GM19025 (cell line): Measurements from ENCODE around the gene TMC1.

Experiments used
- ATAC-seq: cut with Tn5 transposase; IDR thresholded peaks from one replicate; pipeline ENCODE4 v1.9.1; 2021; ENCODE audit warnings: mild to moderate bottlenecking, low read depth, moderate library complexity; ENCODE audit not compliant: unreplicated experiment

The TMC1 gene

DNA sequence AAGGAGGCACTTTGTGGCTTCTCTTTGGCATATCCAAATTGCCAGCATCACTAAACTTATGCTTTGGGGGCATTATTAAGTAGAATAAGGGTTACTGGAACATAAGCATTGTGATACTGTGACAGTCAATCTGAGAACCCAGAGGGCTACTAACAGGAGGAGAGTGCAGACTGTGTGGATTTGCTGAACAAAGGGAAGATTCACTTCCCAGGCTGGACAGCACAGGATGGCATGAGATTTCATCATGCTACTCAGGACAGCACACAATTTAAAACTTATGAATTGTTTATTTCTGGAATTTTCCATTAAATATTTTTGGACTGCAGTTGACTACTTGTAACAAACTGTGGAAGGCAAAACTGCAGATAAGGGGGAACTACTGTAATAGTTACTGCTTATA lies 212.5 kb downstream of the TMC1 start:
- ATAC-seq, result no peak

DNA sequence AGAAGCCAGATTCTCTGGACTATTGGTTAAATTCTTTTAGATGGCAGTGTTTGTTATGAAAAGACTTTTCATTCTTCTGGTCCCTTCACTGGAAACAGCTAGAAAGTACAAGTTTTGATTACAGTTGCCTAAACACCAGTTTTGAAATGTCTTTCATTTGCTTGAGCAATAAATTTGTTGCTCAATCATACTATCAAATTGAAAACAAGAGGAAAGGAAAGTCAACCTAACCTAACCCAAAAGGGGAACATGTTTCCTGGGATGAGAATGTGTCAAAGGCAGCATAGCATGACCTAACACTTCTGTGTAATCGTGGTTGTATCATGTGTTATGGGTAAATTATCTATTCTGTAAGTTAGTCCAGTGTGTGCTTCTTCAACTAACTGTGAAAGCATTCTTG lies 213.2 kb downstream of the TMC1 start:
- no peak for ATAC-seq

DNA sequence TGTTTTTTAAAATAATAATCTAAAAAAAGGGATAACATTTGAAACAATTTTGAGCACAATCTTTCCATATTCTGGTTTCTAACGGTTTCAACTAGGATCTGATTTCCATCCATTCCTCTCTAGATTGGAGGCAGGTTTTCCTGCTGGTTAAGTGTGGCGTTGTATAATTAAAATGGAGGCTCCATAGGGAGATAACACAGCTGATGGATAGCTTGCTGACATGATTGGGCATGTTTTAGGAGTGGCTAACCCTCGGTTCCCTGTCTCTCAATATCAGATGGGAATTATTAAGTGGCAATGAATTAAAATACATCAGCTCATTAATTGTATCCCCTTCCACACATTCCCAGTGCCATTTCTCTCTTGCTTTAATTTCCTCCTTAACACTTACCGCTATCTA lies 222.4 kb downstream of the TMC1 start:
- ATAC-seq, result no peak

DNA sequence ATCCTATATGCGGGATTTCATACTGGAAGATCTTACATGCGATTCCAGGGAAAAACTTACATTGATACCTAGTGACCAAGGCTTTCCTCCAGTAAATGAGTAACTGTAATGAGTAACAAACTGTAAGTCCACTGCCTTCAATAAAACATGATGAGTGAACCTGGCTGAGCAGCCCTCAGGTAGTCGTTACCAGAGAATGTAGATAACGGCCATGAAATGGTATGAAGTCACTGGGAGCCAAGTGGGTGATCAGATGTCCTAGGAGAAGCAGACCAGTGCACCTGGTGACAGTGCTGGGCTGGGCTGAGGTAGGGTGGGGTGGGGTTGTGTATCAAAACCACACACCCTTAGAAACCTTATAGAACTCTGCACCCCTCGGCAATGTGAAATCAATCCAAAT lies 227.9 kb downstream of the TMC1 start:
- ATAC-seq, result no peak

DNA sequence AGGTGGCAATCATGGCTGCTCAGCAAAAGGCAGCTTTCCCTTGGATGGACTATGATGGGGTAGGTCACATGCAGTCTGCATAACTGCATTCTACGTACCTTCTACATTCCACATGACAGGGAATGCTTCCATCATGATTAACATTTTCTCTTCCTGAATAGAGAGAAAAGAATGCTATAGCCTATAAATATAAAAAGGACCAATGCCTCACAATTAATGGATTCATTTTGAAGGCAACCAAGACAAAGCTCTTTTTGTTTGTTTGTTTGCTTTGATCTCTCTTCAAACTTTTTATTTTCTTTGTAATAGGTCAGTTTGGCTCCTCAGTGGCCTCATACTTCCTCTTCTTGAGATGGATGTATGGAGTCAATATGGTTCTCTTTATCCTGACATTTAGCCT lies 230.1 kb downstream of the TMC1 start:
- ATAC-seq, result no peak

DNA sequence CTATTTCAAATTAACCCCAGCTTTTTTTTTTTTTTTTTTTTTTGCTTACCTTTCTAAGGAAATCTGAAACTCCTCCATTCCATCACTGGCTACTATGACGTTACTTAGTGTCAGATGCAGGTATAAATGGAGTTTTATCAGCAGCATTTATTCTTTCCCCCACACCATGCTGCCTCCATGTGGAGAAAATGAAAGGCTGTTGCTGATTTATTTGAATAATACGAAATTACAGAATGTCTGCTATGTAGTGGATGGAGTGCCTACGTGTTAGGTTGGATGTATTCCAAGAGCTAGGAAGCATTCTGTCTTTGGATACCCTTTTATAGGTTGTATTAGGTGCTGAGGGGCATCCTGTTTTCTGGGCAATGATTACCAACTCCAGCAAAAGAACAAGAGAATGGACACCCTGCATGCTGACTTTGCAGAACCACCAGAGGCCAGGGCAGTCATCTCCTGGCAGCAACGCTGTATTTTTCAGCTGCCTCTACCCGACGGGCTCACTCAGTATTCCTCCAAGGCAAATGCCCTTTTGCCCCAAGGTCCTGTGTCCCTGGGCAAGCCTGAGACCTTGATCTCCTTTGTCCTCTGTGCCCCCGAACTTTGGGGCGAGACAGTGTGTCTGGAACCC lies 232.0 kb downstream of the TMC1 start:
- no peak for ATAC-seq

DNA sequence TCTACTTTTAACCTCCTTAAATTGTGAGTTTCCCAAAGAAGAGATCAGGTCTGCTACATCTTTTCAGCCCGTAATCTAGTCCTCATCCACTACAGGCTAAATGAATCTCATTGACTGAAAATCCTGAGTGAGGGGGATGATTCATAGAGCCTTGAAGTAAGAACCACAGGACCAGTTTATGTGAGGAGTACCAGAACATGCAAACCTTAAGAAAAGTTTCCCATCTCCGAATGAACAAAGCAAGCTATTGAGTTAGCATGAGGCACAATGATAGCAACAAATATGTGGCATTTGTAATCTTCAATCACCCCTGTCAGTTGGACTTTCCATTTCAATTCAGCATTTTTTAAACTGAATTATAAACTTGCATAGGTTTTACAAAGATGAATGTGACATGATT lies 234.4 kb downstream of the TMC1 start:
- no peak for ATAC-seq

DNA sequence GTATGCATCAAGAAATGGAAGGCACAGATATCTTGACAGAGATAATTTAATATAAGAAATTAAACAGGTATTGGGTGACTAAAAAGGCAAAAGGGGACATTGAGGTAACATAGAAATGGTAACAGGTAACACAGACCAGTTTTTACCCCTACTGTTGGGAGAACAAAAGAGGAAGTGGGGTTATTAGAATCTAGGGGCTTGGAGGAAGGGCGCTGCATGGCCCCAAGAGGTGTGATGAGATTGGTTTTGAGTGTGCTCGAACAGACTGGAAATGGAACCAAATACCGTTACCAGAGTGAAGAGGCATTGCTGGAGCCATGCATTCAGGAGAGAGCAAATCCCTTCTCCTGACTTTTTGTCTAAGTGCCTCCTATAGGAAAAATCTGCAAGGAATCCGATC lies 237.5 kb downstream of the TMC1 start:
- no peak for ATAC-seq

DNA sequence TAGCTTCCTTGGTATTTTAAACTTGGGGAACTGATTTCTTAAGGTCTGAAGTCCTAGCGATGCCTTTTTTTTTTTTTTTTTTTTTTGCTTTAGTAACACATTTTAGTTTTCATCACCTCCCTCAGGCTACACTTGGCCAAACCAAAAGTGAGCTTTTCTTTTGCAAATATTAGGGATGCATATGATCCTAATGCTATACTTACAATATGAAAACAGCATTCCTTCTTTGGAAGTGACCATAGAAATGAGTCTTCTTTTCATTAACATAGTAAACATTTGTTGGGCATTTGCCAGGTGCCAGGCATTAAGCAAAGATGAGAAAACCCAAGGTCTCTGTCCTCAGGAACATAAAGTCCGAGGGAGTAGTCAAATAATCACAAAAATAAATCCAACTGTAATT lies 241.6 kb downstream of the TMC1 start:
- ATAC-seq, result no peak

DNA sequence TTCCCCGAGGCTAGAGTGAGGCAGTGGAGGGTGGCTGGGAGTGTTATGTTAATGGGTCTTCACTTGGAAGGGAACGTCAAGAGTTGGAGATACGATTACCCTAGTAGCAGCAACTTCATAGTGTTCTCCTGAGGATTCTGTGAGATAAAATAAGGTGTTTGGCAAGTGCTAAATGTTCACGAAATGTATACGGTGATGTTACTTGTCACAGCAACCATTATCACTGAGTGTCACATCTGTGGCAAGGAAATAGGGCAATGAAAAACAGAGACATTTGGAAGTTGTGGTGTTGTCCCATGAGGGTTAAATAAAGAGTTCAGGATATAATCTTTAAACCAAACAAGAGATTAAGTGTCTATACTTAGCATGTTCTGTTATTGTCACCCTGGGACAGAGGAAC lies 248.1 kb downstream of the TMC1 start:
- ATAC-seq, result no peak

DNA sequence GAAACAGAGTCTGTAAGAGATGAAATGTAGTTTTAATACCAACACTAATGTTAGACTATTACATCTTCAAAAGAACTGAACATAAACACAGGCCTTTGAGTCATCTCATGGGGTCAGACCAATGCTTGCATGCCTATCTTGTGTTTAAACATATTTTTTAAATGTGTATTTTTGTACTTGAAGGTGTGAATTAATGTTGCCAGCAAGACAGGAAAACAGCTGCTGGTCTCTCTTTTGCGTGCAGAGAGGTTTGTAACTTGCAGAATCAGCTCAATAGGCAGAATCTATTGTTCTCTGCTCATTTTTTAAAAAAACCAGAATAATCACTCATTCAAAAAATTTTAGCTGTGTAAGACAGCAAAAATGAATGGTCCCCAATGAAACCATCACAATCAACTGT lies 251.3 kb downstream of the TMC1 start:
- ATAC-seq, result no peak

DNA sequence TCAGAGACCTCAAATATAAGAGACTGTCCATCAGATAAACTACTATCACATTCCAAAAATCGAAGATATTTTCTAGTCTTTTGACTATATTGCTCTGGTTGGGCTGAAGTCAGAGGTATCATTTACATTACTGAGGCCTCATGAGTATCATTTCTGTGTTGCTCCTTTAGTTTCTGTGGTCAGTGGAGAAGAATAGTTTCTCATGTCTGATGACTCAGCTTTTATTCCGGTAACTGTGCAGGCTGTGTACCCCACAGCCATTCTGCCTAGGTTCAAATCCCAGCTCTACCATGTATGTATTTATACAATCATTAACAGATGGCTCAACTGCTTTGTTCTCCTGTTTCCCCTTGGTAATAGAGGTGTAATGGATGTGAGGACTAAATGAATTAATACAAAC lies 252.2 kb downstream of the TMC1 start:
- ATAC-seq, result no peak

DNA sequence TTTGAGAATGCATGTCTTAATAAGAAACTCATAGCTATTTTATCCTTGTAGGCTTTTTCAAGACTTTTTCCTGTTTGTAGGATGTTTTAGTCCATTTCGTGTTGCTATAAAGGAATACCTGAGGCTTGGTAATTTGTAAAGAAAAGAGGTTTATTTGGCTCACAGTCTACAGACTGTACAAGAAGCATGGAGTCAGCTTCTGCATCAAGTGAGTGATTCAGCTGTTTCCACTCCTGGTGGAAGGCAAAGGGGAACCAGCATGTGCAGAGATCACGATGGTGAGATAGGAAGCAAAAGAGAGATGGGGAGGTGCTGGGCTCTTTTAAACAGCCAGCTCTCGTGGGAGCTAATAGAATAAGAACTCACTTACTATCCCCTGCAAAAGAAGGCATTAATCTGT lies 254.2 kb downstream of the TMC1 start:
- no peak for ATAC-seq

DNA sequence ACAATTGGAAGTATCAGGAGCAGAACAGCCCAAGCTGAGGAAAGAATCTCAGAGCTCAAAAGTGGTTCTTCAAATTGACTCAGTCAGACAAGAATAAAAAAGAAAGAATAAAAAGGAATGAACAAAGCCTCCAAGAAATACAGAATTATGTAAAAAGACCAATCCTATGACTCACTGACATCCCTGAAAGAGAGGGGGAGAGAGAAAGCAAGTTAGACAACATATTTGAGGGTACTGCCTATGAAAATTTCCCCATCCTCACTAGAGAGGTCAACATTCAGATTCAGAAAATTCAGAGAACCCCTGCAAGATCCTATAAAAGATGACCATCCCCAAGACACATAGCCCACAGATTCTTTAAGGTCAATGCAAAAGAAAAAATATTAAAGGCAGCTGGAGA lies 258.2 kb downstream of the TMC1 start:
- no peak for ATAC-seq

DNA sequence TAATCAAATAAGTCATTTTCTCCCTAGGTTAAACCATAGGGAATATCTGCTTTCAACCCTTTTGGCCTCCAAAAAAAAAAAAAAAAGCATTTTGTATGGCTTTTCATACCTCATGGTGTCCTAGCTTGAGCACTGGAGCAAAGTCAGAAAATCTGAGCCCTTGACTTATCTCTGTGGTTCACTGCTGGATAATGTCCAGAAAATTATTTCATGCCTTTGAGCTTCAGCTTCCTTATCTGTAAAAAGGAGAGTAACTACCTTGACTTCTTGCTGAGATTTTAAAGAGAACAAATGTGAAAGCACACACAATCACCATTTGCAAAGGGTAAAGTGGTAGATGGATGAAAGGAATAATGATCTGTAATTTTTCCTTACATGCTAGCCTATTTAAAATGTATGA lies 265.5 kb downstream of the TMC1 start:
- ATAC-seq, result no peak

DNA sequence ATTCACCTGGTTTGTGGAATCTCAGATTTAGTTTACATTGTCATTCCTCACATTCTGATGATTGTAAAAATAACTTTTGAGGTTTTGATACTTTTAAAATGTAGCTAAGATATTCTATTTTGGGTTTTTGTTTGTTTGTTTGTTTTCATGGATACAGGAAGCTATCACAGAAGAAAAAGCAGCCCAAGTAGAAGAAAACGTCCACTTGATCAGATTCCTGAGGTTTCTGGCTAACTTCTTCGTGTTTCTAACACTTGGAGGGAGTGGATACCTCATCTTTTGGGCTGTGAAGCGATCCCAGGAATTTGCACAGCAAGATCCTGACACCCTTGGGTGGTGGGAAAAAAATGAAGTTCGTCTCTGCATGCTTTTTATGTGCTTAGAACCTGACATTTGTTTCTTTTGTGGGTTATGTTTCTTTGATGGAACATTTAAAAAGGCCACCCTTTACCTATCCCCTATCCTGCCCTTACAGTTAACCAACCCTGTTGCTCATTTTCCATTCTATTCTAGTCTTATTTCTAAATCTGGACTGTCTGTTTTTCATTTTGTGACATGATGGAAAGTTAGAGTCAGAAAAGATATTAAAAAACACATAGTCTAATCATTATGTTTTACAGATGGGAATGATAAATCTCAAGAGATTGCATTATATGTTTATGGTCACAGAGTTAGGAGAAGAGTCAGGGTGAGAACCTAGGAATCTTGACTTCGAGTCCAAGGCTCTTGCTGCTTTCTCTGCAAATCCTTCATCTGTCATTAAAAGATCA lies 267.7 kb downstream of the TMC1 start:
- ATAC-seq, result no peak

DNA sequence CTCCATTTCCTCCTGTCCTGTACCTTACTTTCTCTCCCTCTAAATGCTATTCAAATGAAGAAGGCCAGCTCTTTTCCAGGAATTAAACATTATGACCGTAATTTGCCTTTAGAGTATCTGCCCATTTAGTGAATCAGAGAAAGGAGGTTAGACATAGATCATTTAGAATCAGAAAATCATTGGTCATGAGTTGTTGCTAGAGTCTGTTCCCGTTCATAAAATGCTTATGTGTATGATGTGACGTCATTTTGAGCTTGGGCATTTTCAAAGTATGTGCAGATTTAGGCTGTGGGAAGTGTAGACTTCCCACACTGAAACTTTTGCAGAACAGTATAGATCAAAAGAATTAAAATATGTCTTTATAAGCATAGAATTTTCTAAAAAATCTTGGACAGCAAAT lies 268.5 kb downstream of the TMC1 start:
- no peak for ATAC-seq

DNA sequence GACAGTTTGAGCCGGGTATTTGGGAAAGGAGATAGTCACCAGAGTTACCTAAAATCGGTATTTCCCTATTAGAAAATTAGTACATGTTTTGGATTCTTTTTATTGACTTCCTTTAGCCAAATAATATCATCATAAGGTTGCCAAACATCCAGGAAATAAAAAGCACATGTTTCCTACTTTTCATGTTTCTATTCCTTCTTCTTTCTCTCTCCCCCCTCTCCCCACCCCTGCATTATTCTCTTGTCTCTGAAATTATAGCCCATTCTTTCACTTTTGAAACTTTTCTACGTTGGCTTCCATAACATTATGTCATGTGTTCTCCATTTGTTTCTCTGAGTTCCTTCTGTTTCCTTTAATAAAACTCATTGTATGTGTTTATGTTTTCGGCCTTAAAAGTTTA lies 269.6 kb downstream of the TMC1 start:
- ATAC-seq, result no peak

DNA sequence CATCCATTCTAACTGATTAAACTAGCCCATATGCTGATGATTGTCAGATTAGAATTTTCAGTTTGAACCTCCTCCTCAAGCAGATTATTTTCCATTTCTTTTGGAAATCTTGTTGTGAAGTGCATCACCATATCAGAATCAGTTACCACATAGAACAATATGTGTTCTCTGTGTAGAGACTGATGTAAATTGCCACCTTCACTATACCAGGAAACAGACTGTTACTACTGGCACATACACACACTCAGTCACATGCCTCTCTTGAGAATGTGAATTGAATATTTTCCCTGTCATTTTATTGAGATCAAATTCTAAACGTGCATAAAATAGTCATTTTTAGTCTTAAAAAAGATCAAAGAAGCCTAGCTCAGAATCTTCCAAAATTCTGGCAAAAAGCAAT lies 270.0 kb downstream of the TMC1 start:
- ATAC-seq, result no peak

DNA sequence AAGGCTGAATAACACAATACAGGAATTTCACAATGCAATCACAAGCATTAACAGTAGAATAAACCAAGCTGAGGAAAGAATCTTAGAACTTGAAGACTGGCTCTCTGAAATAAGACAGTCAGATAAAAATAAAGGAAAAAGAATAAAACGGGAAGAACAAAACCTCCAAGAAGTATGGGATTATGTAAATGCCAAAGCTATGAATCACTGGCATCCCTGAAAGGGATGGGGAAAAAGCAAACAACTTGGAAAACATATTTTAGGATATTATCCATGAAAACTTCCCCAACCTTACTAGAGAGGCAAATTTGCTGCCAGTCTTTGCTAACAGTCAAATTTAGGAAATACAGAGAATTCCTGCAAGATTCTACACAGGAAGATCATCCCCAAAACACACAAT lies 273.5 kb downstream of the TMC1 start:
- ATAC-seq, result no peak

DNA sequence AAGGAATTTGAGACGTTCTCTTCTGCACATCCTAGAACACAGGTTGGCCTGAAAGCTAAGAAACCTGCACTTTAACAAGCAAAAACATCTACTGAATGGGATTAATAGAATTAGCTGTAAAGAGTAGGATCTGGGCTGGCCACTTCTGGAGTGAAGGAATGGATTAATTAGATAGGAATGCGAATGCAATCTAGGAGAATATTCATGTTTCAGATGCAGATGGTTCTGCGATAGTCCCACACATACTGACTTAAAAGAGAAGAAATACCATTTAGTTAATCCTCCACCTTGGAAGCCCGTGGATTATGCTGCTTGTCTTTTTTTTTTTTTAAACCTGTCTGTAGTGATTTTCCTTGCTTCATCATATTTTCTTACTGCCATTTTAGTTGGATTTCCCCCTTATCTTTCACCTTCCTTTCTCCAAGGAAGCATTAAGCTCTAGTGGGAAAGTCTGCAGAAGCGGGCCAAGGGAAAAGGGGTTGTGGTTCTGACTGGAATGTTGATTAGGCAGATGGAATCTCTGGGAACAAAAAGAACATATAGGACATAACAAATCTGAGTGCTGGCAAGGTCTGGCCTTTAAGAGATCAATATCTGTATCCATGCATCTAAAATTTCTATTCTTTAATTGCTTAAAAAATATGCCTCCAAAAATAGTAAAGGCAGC lies 279.1 kb downstream of the TMC1 start:
- ATAC-seq, result no peak

DNA sequence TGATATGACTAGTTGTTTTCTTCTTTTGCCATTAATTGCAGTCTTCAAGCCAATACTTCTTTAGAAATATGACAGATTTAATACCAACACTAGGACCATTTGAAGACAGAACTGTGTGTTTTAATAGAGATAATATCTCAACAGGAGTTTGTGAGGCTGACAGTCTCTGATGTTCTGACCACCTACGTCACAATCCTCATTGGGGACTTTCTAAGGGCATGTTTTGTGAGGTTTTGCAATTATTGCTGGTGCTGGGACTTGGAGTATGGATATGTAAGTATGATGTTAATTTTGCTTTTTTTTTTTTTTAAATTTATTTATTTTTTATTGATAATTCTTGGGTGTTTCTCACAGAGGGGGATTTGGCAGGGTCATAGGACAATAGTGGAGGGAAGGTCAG lies 283.8 kb downstream of the TMC1 start:
- ATAC-seq, result no peak
